Left lung (tissue), 10 donors: ENCODE results near the gene CPOX. TPM values are rescaled to one million over a fixed set of nuclear protein-coding genes. Genes with fewer than 3 reads are reported as not detected.

Experiments
- ATAC-seq: fragments of 200-7000 bp; cut with Tn5 transposase; one replicate; pipeline ENCODE4 v1.9.1; 2020; ENCODE audit warnings: moderate library complexity
- DNase-seq, 4 donors: peaks; one replicate each; pipeline ENCODE4 v3.0.0-alpha.2; 2013 to 2020
- H3K27ac ChIP-seq, 2 donors: fragments of 200-600 bp; sonication (generic) in 1 of 2; one replicate each; pipeline versions ENCODE4 v1.5.0 to v1.8.0; 2020 to 2021
- H3K27me3 ChIP-seq, 2 donors: fragments of 200-600 bp; sonication (generic) in 1 of 2; one replicate each; pipeline versions ENCODE4 v1.5.0 to v1.8.0; 2020 to 2021
- H3K36me3 ChIP-seq, 2 donors: fragments of 200-600 bp; sonication (generic) in 1 of 2; one replicate each; pipeline versions ENCODE4 v1.5.0 to v1.8.0; 2020 to 2021
- H3K4me1 ChIP-seq, 2 donors: fragments of 200-600 bp; one replicate each; pipeline ENCODE4 v1.8.0; 2021
- H3K4me3 ChIP-seq, 2 donors: fragments of 200-600 bp; sonication (generic) in 1 of 2; one replicate each; pipeline versions ENCODE4 v1.5.0 to v1.8.0; 2020 to 2021; ENCODE audit warnings: mild to moderate bottlenecking in 1 of 2
- H3K9me3 ChIP-seq, 2 donors: fragments of 200-600 bp; sonication (generic) in 1 of 2; one replicate each; pipeline versions ENCODE4 v1.5.0 to v1.8.0; 2020 to 2021
- CTCF ChIP-seq, 2 donors: fragments of 200-600 bp; sonication (generic) in 1 of 2; IDR thresholded peaks; one replicate each; pipeline versions ENCODE4 v1.5.0 to v1.8.0; 2021; ENCODE audit warnings: antibody characterized with exemption in 2 of 2
- intact Hi-C, 2 donors: fragments of 100-400 bp; cut with DNase I; formaldehyde crosslinking; loops; one replicate each; pipeline versions ENCODE4 v1.11.2 to v1.14.2; 2022
- polyA plus RNA-seq, 6 donors: library from polyadenylated mRNA; unstranded; fragments of 120-200 nt; gene quantifications; one replicate each; pipeline ENCODE4 v1.2.1, GENCODE V29; 2013; ENCODE audit not compliant: insufficient read length in 6 of 6
- total RNA-seq, 2 donors: library from RNA; stranded (reverse); fragmentation: NEBNext Ultra II Directional; extraction: Animal tissue kit (Norgen Biotek cat#: 25700); gene quantifications; one replicate each; pipeline ENCODE4 v1.2.1, GENCODE V29; 2021
- donor health status: DM: no; HTN: yes; CAD: no.
- donor health status: DM: no; HTN: no; CAD: no.

The CPOX gene
- total and polyA plus RNA-seq, 8 donors: 15.0 to 33.6 (median 27.5) TPM

GRCh38 chr3:98600412-98601095, 7.1 kb upstream of the CPOX start:
- ATAC-seq: no peak
- intact Hi-C loops: loop anchor here in 1 of 2 donors (5.0 kb wide), 1 partner anchor 207 kb away; no protein-coding TSS in a partner anchor
- TF ChIP-seq CTCF (IDR thresholded peaks at IDR 0.05): no peak

GRCh38 chr3:98599647-98600411, 6.4 kb upstream of the CPOX start:
- H3K9me3 ChIP-seq: no peaks in the 10 kb centered on the region
- no peak overlapping the region for H3K4me3 ChIP-seq
- intact Hi-C loops: loop anchor here in 1 of 2 donors (5.0 kb wide), 1 partner anchor 207 kb away; no protein-coding TSS in a partner anchor
- H3K27me3 ChIP-seq: no peaks in the 10 kb centered on the region
- ATAC-seq (no peak), DNase-seq (no peak)
- no peaks in the 10 kb centered on the region for H3K36me3 ChIP-seq
- peaks cover 0 to 19% of the 10 kb centered on the region in 2 donors for H3K4me1 ChIP-seq
- no peak overlapping the region for H3K27ac ChIP-seq
- TF ChIP-seq CTCF (IDR thresholded peaks at IDR 0.05): no peak

More at GRCh38 chr3:98600412-98601095, 7.1 kb upstream of the CPOX start:
- no peak overlapping the region for H3K27ac ChIP-seq
- H3K4me3 ChIP-seq: no peak overlapping the region
- H3K27me3 ChIP-seq: no peaks in the 10 kb centered on the region
- DNase-seq: no peak
- H3K4me1 ChIP-seq: peaks cover 0 to 19% of the 10 kb centered on the region in 2 donors
- H3K36me3 ChIP-seq: no peaks in the 10 kb centered on the region
- H3K9me3 ChIP-seq: no peaks in the 10 kb centered on the region

GRCh38 chr3:98598492-98598891, 5.1 kb upstream of the CPOX start:
- no peak for ATAC-seq
- DNase-seq: no peak
- TF ChIP-seq CTCF (IDR thresholded peaks at IDR 0.05): no peak
- Histone ChIP-seq H3K27me3 (no peaks in the 10 kb centered on the region), H3K36me3 (no peaks in the 10 kb centered on the region), H3K9me3 (no peaks in the 10 kb centered on the region), H3K4me1 (peaks cover 0 to 30% of the 10 kb centered on the region in 2 donors), H3K27ac (no peak overlapping the region), H3K4me3 (no peak overlapping the region)
- intact Hi-C loops: no loop called here

- Histone ChIP-seq H3K4me3 (no peak overlapping the region), H3K4me1 (peaks cover 6 to 41% of the 10 kb centered on the region in 2 donors), H3K36me3 (no peaks in the 10 kb centered on the region), H3K27ac (no peak overlapping the region), H3K9me3 (no peaks in the 10 kb centered on the region), H3K27me3 (no peaks in the 10 kb centered on the region)
- DNase-seq: no peak
- intact Hi-C loops: no loop called here
- TF ChIP-seq CTCF (IDR thresholded peaks at IDR 0.05): peak; percentile 63 to 66
- ATAC-seq: no peak
Observed at GRCh38 chr3:98596541-98597500, 3.4 kb upstream of the CPOX start.
